Lower leg skin (tissue), 4 donors: ENCODE data around the gene IMPDH1. TPM values are rescaled to one million over a fixed set of nuclear protein-coding genes. Genes with fewer than 3 reads are reported as not detected.

Source experiments
- DNase-seq, 2 donors: peaks; one replicate each; pipeline ENCODE4 v3.0.0-alpha.2; 2019; ENCODE audit warnings: low spot score in 2 of 2
- H3K4me3 ChIP-seq: fragments of 200-600 bp; sonication (generic); 2 replicates; pipeline ENCODE4 v1.5.1; 2017; ENCODE audit warnings: mild to moderate bottlenecking, low read depth; ENCODE audit not compliant: poor library complexity, severe bottlenecking
- POLR2A ChIP-seq, 2 donors: fragments of 450-650 bp; IDR thresholded peaks; one replicate each; pipeline ENCODE4 v1.6.1; 2016 to 2017; ENCODE audit warnings: antibody characterized with exemption in 2 of 2, mild to moderate bottlenecking in 1 of 2, moderate library complexity in 1 of 2
- WGBS, 2 donors: methylation state at CpG; one replicate each; pipeline ENCODE4 v1.1.5; 2018; 5-methylcytosine and 5-hydroxymethylcytosine counted together
- intact Hi-C: fragments of 100-400 bp; cut with DNase I; formaldehyde crosslinking; loops from one replicate; pipeline ENCODE4 v1.15.0; 2023; ENCODE audit warnings: low total_unique reads
- total RNA-seq, 4 donors: library from RNA; depleted of rRNA; stranded (reverse); fragments of >200 nt; gene quantifications; one replicate each; pipeline ENCODE4 v1.1.0, GENCODE V29; 2016
- TF ChIP-seq, protein P1 (sequence below), 3 donors: fragments of 450-650 bp; IDR thresholded peaks; one replicate each; pipeline ENCODE4 v1.5.1; 2016; ENCODE audit warnings: antibody characterized with exemption in 3 of 3, mild to moderate bottlenecking in 3 of 3, moderate library complexity in 2 of 3

Gene IMPDH1
- total RNA-seq, 4 donors from 2014 or later, result 45.6 to 71.7 (median 48.7) TPM

DNA sequence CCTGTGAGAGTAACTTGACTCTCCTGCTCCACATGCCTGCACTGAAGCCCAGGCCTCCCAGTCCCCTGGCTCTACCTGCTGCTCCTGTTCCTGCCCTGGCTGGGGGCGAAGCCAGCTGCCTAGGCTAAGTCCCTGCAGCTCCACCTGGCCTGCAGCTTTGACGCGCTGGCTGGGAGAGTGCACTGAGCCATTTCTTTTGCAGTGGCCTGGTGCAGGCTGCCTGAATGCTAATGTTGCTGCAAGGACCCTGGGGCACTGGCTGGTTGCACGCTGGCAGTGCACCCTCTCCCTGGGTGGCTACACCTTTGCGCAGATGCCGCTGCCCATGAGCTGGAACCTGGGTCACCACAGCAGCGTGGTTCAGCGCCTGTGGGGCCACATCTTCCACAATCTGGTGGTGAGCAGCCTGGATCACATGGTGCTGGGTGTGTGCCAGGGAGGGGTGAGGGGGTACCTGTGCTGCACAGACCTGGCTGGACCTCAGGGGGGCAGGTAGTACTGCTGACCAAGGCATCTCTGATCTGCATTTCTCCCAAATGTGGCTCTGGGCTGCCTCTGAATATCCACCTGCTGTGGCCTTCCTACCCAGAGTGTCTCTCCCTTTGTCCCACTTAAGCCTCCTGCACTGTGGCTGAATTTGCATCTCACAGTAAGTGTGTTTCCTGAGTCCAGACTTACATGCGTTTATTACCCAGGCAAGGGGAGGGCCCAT lies 20.0 kb downstream of the IMPDH1 start:
- intact Hi-C loops, result loop anchor here (5.0 kb wide), 1 partner anchor 37 kb away; no protein-coding TSS in a partner anchor
- 48 to 53% methylated on average over 4 to 9 of the region's 9 CpGs for WGBS, 2 donors
- no peak for TF ChIP-seq POLR2A (IDR thresholded peaks at IDR 0.05)
- TF ChIP-seq, protein P1, sequence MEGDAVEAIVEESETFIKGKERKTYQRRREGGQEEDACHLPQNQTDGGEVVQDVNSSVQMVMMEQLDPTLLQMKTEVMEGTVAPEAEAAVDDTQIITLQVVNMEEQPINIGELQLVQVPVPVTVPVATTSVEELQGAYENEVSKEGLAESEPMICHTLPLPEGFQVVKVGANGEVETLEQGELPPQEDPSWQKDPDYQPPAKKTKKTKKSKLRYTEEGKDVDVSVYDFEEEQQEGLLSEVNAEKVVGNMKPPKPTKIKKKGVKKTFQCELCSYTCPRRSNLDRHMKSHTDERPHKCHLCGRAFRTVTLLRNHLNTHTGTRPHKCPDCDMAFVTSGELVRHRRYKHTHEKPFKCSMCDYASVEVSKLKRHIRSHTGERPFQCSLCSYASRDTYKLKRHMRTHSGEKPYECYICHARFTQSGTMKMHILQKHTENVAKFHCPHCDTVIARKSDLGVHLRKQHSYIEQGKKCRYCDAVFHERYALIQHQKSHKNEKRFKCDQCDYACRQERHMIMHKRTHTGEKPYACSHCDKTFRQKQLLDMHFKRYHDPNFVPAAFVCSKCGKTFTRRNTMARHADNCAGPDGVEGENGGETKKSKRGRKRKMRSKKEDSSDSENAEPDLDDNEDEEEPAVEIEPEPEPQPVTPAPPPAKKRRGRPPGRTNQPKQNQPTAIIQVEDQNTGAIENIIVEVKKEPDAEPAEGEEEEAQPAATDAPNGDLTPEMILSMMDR (IDR thresholded peaks at IDR 0.05), result no peak
- DNase-seq, result no peak
- no peak overlapping the region for H3K4me3 ChIP-seq

DNA sequence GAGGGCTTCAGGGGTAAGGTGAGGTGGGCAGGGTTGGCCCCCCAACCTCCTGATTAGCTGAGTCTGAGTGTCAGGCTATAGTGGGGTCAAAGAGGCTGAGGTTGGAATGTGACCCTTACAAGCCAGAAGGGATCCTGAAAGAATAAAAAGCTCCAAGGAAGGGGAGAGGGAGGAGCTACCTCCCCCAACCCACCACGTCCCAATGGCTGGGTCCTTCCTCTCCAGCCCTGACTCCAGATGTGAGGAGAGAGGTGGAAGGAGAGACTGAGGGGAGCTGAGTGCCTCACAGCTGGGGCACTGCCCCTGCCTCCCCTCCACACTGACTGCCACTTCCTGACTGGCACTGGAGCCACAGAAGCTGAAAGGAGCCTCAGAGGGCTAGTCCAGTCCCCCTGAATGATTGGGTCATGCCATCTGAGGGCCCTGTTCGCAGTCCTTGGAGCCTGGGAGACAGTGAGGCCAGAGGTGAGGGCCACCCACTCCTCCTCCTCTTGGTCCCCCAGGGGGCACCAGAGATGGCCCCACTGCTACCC lies 20.6 kb downstream of the IMPDH1 start:
- intact Hi-C loops, result loop anchor here (5.0 kb wide), 1 partner anchor 37 kb away; no protein-coding TSS in a partner anchor
- 45 to 47% methylated on average over 2 of the region's 2 CpGs for WGBS, 2 donors
- no peak for TF ChIP-seq POLR2A (IDR thresholded peaks at IDR 0.05)
- TF ChIP-seq, protein P1 (IDR thresholded peaks at IDR 0.05), result no peak
- DNase-seq, result no peak
- H3K4me3 ChIP-seq, result no peak overlapping the region

DNA sequence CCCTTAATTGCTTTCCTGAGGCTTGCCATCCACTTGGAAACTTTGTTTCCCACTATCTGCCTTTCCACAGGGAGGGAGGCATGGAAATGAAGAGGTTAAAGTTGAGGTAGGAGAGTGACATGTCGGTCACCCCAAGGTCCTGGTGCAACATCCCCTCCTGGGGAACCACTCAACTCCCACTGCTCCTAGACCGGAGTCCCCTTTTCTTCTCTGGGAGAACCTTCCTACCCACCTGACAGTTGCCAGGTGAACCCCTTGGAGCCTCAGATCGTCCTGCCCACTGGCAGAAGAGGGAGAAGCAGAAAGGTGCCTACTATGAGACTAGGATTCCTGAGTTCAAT lies 21.7 kb downstream of the IMPDH1 start:
- no peak for DNase-seq
- 45 to 50% methylated on average over 3 of the region's 3 CpGs for WGBS, 2 donors
- TF ChIP-seq, protein P1 (IDR thresholded peaks at IDR 0.05), result no peak
- no peak for TF ChIP-seq POLR2A (IDR thresholded peaks at IDR 0.05)
- intact Hi-C loops, result loop anchor here (5.0 kb wide), 1 partner anchor 36 kb away; no protein-coding TSS in a partner anchor
- H3K4me3 ChIP-seq, result no peak overlapping the region

DNA sequence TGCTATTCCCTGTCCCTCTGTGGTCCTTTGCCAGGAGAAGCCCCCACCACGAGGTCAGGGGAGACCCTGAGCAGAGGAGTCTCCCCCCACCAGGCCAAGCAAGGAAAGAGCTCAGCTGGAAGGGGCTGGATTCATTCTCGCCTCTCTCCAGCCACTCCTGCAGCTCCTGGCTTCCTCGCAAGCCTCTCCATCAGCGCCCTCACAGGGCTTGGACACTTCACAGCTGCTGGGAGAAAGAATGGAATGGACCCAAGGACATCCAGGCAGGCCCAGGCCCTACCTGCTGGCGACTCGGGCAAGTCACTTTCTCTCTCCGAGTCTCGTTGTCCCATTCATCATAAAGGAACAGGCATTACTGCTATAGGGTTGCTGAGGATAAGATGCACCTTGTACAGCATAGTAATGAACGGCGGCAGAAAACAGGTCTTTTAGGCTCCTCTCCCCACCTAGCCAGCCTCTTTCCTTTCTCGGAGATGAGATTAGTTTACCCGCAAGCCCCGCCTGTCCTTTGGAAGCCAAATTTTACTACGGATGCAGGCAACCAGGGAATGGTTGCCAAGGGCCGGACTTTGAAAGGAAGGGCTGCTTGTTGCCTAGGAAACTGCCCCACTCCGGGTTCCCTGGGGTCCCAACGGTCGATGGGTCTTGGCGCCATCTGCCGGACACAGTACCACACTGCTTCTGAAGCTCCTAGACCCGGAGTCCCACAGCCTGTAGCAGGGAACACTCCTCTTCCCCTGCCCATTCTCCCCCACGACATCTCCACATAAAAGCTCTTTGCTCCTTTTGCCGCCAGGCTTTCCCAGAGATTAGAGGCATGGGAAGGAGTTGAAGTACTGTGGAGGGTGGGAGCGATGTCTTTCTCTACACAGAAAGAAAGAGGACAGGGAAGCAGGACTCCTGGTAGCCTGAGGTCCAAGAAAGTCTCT lies 22.3 kb downstream of the IMPDH1 start:
- DNase-seq, result peak; percentile 58 to 96
- no peak overlapping the region for H3K4me3 ChIP-seq
- intact Hi-C loops, result loop anchor here (5.0 kb wide), 1 partner anchor 35 kb away; no protein-coding TSS in a partner anchor
- TF ChIP-seq, protein P1 (IDR thresholded peaks at IDR 0.05), result peak in 1 of 3 donors; percentile 60
- TF ChIP-seq POLR2A (IDR thresholded peaks at IDR 0.05), result no peak
- 29% methylated on average over 24 of the region's 24 CpGs for WGBS, 2 donors

DNA sequence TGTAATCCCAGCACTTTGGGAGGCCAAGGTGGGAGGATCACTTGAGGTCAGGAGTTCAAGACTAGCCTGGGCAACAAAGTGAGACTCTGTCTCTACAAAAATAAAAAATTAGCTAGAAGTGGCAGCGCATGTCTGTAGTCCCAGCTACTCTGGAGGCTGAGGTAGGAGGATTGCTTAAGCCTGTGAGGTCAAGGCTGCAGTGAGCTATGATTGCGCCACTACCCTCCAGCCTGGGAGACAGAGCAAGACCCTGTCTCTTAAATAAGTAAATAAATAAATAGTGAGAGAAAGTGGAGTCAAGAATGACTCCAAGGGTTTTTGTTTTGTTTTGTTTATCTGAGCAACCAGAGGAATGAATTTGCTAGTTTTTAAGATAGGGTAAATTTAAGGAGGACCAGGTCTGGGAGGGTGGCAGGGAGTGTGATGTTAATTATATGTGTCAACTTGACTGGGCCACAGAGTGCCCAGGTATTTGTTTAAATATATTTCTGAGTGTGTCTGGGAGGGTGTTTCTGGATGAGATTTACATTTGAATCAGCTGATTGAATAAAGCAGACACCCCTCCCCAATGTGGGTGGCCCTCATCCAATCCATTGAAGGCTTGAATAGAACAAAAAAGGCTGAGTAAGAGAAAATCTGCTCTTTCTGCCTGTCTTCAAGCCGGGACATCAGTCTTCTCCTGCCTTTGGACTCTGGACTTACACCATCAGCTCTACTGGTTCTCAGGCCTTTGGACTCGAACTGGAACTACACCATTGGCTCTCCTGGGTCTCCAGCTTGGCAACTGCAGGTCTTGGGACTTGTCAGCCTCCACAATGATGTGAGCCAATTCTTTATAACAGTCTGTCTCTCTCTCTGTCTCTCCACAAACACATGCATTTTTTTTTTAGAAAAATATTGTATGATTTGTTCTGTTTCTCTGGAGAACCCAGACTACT lies 23.5 kb downstream of the IMPDH1 start:
- no peak for DNase-seq
- WGBS, 2 donors, result 83 to 95% methylated on average over 4 of the region's 4 CpGs
- no peak for TF ChIP-seq POLR2A (IDR thresholded peaks at IDR 0.05)
- TF ChIP-seq, protein P1 (IDR thresholded peaks at IDR 0.05), result no peak
- H3K4me3 ChIP-seq, result no peak overlapping the region
- intact Hi-C loops, result loop anchor here (5.0 kb wide), 1 partner anchor 34 kb away; no protein-coding TSS in a partner anchor
